ENCODE data around the gene FBXL16.
A peak's percentile ranks its signal among the peaks of the same experiment; 100 is the strongest.

FBXL16 gene

DNA sequence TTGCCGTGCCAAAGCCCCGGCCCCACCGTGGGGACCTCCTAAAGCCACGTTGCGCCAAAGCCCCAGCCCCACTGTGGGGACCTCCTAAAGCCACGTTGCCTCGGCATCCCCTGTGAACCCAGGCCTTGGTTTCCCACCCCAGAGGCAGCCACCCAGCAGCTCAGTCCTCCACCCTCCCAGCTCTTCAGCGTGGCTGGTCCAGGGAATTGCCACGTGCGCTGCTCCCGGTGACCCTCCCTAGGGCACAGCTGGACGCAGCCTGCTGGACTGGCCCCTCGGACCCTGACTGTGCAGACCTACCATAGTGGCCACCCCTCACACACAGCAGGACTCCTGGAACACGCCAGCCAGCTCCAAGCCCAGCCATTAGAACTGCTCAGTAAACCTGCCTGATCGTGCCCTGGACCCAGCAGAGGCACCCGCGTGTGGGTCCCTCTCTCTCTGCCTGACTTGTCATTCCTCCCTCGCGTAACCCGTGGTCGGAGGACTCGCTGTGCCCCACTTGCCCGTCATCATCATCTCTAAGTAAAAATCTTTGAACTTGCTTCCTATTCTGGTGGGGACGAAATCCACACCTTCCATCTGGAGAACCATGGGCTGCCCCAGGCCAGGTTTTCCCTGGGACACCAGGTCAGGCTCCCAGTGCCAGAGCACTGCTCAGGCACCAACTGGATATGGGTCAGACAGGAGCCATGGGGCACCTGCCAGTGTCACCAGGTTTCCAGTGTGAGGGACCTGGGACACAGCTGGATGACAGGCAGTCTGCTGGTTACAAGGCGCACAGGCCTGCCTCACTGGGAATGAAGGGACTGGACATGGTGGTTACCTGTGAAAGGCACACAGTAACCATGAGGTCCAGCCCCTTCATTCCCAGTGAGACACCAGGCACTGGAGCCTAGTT, 29.6 kb upstream of the FBXL16 start:
- no peak for DNase-seq (ENCODE audit: low read depth)

DNA sequence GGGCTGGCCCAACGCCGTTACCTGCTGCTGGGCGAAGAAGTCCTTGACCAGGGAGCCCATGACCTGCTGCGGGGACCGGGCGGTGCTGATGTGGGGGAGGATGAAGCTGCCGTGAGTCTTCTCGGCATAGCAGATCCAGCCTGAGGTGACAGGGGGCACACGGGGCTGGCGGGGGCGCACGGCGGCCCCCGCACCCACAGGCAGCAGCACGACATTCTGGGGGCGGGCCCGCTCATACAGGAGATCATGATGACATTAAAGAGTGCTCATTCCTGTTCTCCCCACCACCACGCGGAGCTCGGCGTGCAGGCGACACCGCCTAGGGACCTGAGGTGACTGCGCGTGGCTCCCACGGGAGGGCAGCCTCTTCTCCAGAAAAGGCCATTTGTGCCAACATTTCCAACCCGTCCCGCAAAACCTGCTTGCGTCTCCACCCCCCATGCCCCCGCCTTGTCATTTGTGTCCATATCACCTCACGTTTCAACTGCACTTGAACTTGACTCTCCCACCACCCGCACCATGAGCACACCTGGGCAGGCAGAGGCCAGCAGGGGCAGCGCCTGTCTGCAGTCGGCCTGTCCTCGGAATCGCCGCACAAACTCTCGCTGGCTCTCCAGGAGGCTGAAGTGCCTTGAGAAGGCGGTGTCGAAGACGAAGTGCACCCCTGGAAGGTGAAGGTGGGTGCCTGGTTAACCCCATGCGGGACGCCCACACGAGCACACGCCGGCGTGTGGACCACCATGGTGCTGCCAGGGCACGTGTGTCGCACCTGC, 28.8 kb upstream of the FBXL16 start:
- DNase-seq (ENCODE audit: low read depth) = no peak

DNA sequence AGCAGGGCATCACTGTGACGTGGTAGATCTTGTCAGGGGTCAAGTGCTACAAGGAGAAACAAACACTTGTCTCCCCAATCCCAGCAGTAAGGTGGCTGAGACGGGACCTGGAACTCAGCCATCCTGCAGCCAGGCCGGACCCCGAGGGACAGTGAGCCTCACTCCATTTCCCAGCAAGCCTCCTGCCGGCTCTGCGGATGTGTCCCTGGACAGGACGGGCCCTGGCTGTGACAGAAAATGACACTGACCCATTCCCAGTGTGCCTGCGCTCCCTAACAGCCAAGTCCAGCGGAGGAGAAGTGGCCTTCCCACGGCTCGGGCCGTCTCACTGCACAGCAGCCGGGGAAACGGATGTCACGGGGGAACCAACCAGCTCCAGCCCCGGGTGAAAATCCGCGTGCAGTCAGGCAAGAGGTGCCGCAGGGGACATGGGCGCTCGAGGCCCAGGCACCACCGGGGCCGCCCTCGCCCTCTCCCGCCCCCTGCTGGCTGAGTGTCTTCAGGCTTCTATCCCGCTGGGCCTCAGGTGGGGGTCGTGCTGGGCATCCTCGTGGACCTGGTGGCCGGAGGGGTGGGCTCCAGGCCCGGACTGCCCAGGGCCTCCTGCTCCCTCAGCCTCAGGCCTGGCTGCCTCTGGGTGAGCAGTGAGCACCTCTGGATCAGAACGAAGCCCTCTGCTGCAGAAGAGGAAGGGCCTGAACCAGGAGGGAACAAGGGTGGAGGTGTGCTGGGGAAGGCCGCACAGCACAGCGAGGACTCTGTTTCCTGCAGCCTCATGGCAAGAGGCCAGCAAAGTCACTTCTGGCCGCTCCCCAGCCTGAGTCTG, 28.0 kb upstream of the FBXL16 start:
- DNase-seq (ENCODE audit: low read depth) = no peak

DNA sequence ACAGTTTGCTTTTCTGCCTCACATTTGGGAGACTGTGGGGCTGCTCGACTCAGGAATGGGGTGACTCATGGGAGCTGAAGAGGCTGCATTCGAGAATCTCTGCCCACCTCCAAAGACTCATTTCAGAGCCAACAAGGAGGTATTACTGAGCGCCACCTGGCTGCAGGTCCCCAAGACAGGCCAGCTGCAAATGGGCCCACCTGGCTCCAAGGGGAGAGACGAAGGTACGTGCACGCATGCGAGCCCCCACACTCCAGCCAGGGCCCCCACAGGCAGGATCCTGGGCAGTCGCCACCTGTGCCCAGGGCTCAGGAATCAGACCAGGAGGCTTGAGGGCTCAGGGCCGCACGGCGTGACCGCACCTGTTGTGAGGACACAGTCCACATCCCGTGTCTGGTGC, 27.3 kb upstream of the FBXL16 start:
- DNase-seq (ENCODE audit: low read depth) = no peak

DNA sequence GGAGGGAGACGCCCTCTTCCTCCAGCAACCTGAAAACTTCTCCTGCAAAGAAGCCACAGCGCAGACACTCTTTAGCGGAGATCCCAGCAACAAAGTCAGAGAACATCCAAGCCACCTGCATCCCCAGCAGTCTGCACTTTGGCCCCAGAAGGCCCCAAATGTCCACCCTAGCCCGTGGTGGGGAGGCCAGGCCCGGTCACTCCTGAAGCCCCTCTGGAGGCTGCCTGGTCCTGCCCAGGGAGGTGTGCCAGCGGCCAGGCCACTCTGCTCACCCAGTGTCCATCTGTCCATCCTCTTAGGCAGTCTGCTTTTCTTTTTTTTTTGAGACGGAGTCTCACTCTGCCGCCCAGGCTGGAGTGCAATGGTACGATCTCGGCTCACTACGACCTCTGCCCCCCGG, 26.7 kb upstream of the FBXL16 start:
- DNase-seq (ENCODE audit: low read depth) = no peak

DNA sequence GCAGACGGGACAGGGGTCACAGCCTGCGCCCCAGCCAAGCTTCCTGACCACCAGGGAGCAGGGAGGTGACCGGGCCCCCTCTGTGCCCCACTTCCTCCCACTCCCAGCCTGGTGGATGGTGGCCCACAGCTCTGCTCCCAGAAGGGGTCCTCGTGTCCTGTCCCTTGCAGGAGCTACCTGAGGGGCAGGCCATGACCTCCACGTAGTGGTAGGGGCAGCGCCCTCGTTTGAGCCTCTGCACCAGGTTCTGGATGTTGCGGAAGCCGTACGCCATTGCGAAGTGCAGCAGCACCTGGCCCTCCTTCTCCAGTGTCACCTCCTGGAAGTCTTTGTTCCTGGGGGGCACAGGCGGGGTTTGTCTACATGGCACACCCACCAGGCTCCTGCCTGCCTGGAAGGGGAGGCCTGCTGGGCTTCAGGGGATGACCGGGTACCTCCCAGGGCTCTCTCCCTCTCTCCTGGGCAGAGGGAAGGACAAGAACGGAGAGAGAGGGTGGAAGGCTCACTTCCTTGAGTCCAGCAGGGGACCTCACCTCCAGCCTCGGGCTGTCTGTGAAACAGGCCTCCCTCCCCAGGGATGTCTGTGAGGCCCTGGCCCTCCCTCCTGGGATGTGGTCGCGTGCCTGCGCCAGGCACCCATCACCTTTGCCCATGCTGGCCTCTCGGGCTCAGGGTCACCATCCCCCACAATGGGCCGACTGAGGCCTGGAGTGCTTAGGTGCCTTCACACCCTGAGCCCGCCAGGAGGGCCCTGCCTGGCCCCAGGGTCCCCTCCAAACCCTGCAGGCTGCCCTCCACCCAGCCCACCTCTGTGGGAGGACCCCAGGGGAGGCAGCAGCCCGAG, 25.3 kb upstream of the FBXL16 start:
- DNase-seq (ENCODE audit: low read depth) = no peak

DNA sequence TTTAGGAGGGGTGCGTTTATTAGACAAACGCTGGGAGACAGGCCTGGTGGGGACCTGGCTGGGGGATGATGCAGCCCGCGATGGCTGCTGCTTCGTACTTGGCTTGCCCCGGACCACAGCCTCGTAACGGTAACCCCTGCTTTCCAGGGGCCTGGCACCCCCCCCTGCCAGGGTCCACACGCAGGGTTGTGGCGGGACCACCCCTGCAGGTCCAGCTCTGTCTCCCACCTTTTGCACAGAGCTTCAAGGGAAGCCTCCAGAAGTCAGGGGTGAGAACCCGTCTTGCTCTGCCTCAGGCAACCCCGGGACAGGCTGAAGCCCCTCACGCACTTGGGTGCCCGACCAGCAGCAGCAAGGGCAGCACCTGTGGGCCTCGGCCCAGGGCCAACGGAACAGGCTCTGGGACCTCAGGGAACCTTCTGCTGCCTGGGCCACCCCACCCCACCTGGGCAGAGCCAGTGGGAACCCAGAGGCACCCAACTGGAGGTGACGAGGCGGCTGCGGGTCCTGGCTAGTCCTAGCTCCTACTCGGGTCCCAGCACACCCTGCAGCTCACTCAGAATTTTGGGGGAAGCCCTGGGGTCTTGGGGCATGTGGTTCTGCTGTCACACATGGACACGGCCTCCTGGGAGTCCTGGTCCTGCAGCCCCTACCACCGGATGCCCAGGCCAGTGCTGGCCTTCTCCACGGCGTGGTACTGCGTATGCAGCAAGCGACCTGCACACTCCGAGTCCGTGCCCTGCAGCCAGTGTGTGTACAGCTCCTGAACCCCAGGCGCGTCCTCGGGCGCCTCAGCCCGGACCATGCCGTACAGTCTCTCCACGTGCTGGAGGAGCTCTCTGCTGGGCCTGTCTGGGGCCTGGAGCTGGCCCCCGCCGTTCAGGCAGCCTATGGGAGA, 24.4 kb upstream of the FBXL16 start:
- DNase-seq (ENCODE audit: low read depth) = no peak

DNA sequence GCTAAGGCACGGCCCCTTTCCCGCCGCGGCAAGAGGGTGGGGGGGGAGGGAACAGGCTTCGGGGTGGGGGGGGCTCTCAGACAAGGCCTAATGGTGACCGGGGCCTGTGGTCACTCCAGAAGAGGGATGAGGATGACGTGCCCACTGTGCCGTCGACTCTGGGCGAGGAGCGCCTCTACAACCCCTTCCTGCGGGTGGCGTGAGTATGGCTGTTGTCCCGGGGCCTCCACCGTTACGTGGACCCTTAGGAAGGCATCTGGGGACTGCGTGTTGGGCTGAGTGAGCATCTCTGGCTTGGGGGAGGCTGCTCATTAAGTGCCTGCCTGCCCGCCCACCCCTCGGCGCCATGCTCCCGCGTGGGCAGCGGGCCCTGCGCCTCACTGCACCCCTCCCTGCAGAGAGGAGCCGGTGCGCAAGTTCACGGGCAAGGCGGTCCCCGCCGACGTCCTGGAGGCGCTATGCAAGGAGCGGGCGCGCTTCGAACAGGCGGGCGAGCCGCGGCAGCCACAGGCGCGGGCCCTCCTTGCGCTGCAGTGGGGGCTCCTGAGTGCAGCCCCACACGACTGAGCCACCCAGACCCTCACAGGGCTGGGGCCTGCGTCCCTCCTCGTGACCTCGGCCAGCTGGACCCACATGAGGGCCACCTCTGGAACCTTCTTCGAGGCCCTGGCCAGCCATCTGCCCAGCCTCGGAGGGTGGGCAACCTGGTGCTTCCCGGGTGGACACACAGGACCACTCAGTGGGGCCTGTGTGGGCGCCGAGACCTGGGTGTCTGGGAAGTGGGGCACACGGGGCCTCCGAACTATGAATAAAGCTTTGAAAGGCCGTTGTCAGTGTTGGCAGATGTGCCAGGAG, 23.5 kb upstream of the FBXL16 start:
- DNase-seq (ENCODE audit: low read depth) = no peak

DNA sequence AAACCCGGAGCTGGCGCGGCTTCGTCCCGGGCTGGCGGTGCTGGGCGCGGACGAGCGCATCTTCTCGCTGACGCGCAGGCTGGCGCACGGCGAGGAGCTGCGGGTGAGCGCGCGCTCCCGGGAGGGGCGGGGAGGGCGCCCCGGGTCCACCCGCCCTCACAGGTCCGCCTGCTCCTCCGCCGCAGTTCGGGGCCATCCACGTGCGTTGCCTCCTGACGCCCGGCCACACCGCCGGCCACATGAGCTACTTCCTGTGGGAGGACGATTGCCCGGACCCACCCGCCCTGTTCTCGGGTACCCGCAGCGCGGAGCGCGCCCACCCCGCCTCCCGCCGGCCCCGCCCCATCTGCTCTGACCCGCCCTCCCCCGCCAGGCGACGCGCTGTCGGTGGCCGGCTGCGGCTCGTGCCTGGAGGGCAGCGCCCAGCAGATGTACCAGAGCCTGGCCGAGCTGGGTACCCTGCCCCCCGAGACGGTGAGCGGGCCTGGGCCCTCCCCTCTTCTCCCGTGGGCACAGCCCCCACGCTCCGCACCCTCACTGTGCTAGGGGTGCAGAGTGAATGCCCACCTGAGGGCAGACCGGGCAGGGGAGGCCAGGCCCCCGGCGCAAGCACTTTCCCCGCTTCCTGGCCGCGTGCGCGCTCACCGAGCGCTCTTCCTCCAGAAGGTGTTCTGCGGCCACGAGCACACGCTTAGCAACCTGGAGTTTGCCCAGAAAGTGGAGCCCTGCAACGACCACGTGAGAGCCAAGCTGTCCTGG, 22.7 kb upstream of the FBXL16 start:
- DNase-seq (ENCODE audit: low read depth) = peak; percentile 40

DNA sequence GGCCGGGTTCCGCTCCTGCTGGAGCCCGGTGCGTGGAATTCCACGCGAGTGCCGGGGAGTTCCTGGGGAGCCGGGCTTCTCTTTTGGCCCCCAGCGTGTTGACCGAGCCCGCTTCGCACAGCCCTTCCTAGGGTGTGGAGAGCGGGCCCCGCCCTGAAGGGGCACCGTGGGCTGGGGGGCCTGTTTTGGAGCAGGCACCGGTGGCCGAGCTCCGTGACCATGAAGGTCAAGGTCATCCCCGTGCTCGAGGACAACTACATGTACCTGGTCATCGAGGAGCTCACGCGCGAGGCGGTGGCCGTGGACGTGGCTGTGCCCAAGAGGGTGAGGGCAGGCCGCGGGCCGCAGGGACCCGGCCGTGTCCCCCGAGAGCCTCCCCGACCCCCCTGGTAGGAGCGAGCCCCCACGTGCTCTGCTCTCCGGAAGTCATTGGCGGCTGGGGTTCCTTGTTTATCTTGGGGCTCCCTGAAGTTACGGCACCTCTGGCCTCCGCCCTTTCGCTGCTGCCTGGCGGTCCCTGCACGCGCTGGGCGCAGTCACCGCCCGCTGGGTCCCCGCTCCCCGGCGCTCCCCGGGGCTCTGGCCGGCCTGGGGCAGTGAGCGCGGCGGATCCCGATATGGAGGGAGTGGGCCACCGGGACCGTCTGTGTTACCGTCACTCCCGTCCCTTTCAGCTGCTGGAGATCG, 21.8 kb upstream of the FBXL16 start:
- DNase-seq (ENCODE audit: low read depth) = no peak

DNA sequence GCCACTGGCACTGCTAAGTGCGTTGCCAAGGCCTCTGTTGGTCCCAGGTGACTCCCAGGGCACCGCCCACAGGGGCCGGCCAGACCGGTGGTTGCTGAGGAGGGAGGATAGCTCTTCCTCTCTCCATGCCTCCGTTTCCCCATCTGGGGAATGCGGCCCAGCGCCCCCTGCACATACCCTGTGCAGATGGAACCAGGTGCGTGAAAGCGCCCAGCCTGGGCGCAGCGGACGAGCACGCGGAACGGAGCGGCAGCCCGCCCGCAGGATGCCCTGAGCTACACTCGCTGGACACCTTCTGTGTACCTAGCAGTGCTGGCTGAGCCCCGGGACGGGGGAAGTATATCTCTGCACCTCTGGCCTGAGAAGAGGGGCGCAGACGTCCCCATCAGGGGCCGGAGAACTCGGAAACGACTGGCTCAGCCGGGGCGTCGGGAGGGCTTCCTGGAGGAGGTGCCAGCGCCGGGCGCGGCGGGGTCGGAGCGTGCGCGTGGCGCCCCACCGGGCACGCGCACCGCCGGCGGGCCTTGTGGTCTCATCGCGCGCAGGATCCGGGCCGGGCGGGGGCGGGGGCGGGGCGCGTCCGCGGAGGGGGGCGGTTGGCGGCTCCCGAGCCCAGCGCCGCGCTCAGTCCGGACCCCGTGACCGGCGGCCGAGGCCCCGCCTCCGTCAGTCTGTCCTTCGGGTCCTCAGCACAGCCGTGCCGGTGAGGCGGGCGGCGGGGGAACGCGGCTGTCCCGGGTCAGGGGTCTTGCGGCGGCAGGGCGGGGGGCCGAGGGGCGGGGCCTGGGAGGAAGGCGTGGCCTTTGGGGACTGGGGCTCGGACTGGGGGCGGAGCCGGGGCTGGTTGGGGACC, 21.1 kb upstream of the FBXL16 start, which contains the start of the genes CCDC78 and HAGHL:
Gene CCDC78, minus strand, starts transcription at position 6 of the 853 bp plus-strand sequence. CDS start 76 bp downstream, outside the sequence.
Gene HAGHL, plus strand, starts transcription at position 669 of the 853 bp plus-strand sequence. CDS start 404 bp downstream, outside the sequence.
- DNase-seq (ENCODE audit: low read depth) = peak; percentile 38

DNA sequence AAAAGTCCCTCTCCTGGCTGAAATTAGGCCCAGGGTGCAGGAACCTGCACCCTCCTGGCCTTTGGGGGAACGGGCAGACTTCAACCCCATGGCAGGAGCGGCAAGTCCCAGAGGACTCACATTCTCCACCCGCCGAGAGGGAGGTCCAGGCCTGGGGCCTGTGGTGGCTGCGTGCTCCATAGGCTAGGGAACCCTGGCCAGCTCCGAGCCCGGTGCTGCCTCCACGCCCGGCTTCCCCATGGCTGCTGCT, 20.5 kb upstream of the FBXL16 start:
- no peak for DNase-seq (ENCODE audit: low read depth)

DNA sequence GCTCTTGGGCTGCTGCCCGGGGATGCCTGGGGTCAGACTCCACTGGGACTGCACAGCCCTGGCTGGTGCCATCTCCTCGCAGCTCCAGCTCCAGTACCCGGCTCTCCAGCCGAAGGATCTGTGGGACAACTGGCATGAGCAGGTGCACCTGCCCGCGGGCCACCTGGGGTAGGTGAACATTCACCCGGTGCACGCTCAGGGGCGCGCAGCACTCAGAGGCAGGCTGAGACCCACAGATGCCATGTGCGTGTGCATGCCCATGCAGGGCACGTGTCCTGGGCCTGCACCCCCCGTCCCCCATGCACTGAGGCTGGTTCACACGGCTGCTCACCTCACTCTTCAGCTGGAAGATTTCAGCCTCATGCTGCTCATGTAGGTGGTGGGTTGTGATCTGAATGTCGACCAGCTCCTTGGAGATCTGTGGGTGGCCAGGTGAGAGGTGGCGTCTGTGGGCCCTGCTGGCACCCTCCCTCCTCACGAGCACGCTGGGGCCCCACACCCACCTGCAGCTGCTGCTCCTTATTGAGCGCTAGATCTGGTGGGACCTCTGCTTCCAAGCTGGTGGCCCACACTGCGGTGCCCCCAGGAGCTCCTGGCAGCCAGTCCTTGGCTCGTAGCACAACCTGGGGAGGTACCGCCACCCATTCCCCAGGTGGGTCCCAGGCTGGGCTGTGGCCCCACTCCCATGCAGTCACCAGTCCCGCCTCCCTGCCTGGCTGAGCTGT, 20.0 kb upstream of the FBXL16 start:
- no peak for DNase-seq (ENCODE audit: low read depth)

DNA sequence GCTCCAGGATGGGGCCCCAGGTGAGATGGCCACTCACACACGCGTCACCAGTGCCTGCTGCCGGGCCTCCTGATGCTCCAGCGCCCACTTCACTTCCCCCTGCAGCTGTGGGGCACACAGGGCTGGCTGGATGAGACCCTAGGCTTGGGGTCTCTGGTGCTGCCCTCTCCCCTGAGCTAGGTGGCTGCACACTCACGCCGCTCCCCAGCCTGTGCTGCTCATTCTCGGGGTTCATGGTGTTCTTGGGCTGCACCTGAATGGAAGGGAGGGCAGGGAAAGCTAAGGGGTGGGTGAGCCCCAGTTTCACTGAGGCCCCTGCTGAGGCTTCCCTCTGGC, 19.4 kb upstream of the FBXL16 start:
- no peak for DNase-seq (ENCODE audit: low read depth)

DNA sequence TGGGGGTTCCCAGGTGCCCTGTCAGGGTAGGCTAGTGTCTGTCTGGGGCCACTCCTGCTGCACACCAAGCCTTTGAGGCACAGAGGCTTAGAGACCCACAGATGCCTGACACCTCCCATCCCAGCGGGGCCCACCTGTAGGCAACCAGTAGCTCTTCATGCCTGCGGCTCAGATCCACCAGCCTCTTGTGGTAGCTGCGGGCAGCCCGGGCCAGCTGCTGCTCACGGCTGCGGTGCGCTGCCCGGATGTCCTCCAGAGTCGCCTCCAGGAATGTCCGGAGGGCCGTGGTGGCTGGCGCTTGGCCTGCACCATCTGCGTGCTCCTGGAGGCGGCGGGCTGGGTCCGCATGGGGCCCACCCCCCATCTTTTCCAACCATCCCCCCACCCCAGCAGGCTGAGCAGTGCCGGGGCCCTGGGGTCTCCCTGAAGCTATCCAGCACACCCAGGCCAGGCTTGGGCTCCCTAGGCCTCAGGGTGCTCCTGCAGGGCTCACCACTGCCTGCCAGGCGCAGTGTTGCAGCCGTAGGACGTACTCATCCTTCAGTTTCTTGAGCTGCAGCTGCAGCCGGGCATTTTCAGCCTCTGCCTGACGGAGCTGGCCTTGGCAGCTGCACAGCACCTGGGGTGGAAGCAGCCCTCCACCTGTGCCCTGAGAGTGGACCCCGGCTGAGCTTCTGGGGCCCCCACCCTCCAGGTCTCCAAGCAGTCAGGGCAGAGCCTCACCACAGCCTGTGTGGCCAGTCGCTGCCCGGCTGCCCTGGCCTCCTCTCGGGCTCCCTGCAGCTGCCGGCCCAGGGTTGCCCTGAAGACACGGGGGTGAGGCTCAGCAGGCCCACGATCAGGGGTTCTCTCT, 18.8 kb upstream of the FBXL16 start:
- no peak for DNase-seq (ENCODE audit: low read depth)

DNA sequence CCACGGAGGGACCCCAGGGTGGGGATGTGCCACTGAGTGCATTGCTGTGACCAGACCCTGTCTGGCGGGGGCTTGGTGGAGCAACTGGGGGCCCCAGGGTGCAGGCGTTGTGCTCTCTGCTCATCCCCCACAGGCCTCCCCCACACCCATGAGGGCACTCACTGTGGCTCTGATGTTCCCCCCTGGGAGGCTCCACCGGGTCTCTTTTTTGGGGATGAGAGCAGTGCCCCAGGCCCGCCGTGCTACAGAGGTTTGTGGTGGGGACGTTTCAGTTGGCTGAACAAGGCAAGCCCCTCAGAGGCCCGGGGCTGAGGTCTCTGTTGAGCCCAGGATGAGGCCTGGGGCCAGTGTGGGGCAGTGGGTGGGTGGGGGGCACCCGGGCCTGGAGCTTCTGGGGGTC, 18.1 kb upstream of the FBXL16 start:
- no peak for DNase-seq (ENCODE audit: low read depth)

Measured in T-helper 22 cell (primary cell).